Endodermal cell (in vitro differentiated cells): ENCODE measurements around the gene CA9. TPM values are rescaled to one million over a fixed set of nuclear protein-coding genes. Genes with fewer than 3 reads are reported as not detected.

Source experiments
- DNase-seq: peaks from one replicate; pipeline ENCODE4 v3.0.0-alpha.2; 2017
- H3K27ac ChIP-seq: 2 replicates; pipeline ENCODE4 v1.5.1; 2013; ENCODE audit warnings: mild to moderate bottlenecking, low read depth, low read length, moderate library complexity
- H3K27me3 ChIP-seq: 2 replicates; pipeline ENCODE4 v1.6.1; 2013; ENCODE audit warnings: mild to moderate bottlenecking, low read length, moderate library complexity; ENCODE audit not compliant: insufficient read depth, control insufficient read depth, poor library complexity, severe bottlenecking
- H3K36me3 ChIP-seq: 2 replicates; pipeline ENCODE4 v1.7.0; 2013; ENCODE audit warnings: mild to moderate bottlenecking, low read length, moderate library complexity; ENCODE audit not compliant: control insufficient read depth, insufficient read depth
- H3K4me1 ChIP-seq: one replicate; pipeline ENCODE4 v1.7.0; 2013; ENCODE audit warnings: low read length; ENCODE audit not compliant: control insufficient read depth, insufficient read depth
- H3K4me3 ChIP-seq: 2 replicates; pipeline ENCODE4 v1.5.1; 2013; ENCODE audit warnings: mild to moderate bottlenecking, low read length, moderate library complexity
- H3K9ac ChIP-seq: 2 replicates; pipeline ENCODE4 v1.6.1; 2013; ENCODE audit warnings: mild to moderate bottlenecking, low read length, moderate library complexity; ENCODE audit not compliant: poor library complexity, severe bottlenecking; ENCODE audit errors: extremely low read depth
- H3K9me3 ChIP-seq: 2 replicates; pipeline ENCODE4 v1.6.1; 2013; ENCODE audit warnings: mild to moderate bottlenecking, low read length, moderate library complexity; ENCODE audit not compliant: control insufficient read depth
- H3K27ac Mint-ChIP-seq: 2 replicates; pipeline ENCODE4 v1.8.0; 2020; ENCODE audit warnings: mixed read lengths
- H3K27me3 Mint-ChIP-seq: 2 replicates; pipeline ENCODE4 v1.8.0; 2021; ENCODE audit warnings: mild to moderate bottlenecking, mixed read lengths; ENCODE audit not compliant: insufficient read depth
- H3K36me3 Mint-ChIP-seq: 2 replicates; pipeline ENCODE4 v1.8.0; 2020; ENCODE audit warnings: low read depth, mixed read lengths
- H3K4me1 Mint-ChIP-seq: 2 replicates; pipeline ENCODE4 v1.8.0; 2020; ENCODE audit warnings: mixed read lengths
- H3K4me3 Mint-ChIP-seq: 2 replicates; pipeline ENCODE4 v1.8.0; 2020; ENCODE audit warnings: mild to moderate bottlenecking, moderate library complexity, mixed read lengths
- H3K9me3 Mint-ChIP-seq: 2 replicates; pipeline ENCODE4 v1.8.0; 2020; ENCODE audit warnings: mild to moderate bottlenecking, mixed read lengths
- WGBS, 2 experiments: methylation state at CpG; one replicate each; pipeline versions ENCODE4 v1.1.5 to v1.1.7; 2013; ENCODE audit warnings: missing lambda C conversion rate in 2 of 2, mixed read lengths in 1 of 2; ENCODE audit not compliant: insufficient coverage in 1 of 2, insufficient read length in 1 of 2; 5-methylcytosine and 5-hydroxymethylcytosine counted together
- microRNA-seq: library from miRNA; unstranded; fragments of <30 nt; microRNA quantifications from one replicate; pipeline ENCODE4 v1.2.0, GENCODE V29; 2020; ENCODE audit warnings: borderline microRNAs expressed
- total RNA-seq, 2 donors: library from RNA; stranded (reverse); fragmentation: NEBNext Ultra II Directional in 1 of 2; extraction: Animal tissue kit (Norgen Biotek cat#: 25700) in 1 of 2; gene quantifications; 2 replicates in 1 of 2; 3 replicates in 1 of 2; pipeline ENCODE4 v1.2.1, GENCODE V29; 2021
- TF ChIP-seq, protein P1 (sequence below): fragments of 200-600 bp; sonication (generic); conservative IDR thresholded peaks from 2 replicates; pipeline ENCODE4 v1.5.0; 2021; ENCODE audit warnings: antibody characterized with exemption, mild to moderate bottlenecking

CA9 gene
- total RNA-seq, 2 donors from 2014 or later, result 1.8 to 3.6 TPM

DNA sequence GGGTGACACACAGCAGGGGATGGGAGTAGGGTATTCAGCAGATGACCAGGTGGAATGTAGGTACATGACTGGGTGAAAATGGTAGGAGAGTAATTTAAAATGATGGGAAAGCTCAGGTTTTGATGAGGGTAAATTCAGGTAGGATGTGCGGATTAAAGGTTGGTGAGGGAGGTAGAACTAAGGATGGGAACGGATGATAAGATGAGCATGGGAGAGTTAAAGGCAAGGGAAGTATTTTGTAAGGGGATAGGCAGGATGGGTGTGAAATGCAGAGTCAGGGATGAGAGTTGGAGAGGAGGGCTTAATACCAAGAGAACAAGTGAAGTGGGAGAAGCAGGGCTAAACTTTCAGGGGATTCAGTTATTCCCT, 56.7 kb downstream of the CA9 start:
- no peaks in the 10 kb centered on the region for H3K27me3 ChIP-seq
- no peak overlapping the region for H3K4me3 Mint-ChIP-seq
- H3K9me3 ChIP-seq, result no peaks in the 10 kb centered on the region
- H3K4me3 ChIP-seq, result peak overlapping the region; percentile 97
- TF ChIP-seq, protein P1, sequence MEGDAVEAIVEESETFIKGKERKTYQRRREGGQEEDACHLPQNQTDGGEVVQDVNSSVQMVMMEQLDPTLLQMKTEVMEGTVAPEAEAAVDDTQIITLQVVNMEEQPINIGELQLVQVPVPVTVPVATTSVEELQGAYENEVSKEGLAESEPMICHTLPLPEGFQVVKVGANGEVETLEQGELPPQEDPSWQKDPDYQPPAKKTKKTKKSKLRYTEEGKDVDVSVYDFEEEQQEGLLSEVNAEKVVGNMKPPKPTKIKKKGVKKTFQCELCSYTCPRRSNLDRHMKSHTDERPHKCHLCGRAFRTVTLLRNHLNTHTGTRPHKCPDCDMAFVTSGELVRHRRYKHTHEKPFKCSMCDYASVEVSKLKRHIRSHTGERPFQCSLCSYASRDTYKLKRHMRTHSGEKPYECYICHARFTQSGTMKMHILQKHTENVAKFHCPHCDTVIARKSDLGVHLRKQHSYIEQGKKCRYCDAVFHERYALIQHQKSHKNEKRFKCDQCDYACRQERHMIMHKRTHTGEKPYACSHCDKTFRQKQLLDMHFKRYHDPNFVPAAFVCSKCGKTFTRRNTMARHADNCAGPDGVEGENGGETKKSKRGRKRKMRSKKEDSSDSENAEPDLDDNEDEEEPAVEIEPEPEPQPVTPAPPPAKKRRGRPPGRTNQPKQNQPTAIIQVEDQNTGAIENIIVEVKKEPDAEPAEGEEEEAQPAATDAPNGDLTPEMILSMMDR, result no peak
- H3K27ac Mint-ChIP-seq, result peak overlapping the region; percentile 48
- no peak overlapping the region for H3K27ac ChIP-seq
- no peaks in the 10 kb centered on the region for H3K27me3 Mint-ChIP-seq
- H3K36me3 ChIP-seq, result peaks cover 24% of the 10 kb centered on the region
- DNase-seq, result no peak
- peaks cover 13% of the 10 kb centered on the region for H3K4me1 ChIP-seq
- peaks cover 16% of the 10 kb centered on the region for H3K36me3 Mint-ChIP-seq
- no peaks in the 10 kb centered on the region for H3K9me3 Mint-ChIP-seq
- peak overlapping the region; percentile 82 for H3K9ac ChIP-seq
- H3K4me1 Mint-ChIP-seq, result peaks cover 20% of the 10 kb centered on the region
- 87 to 89% methylated on average over 2 of the region's 2 CpGs for WGBS, 2 experiments

Small RNAs within 50 kb of the gene (microRNA-seq; reads per million reads assigned to microRNA genes)
- gene MIR6852, result not detected

Other genes with a start within 250 kb of the CA9 start
- gene RUSC2, start 183.8 kb upstream of the CA9 start, total RNA-seq, result 10 to 100 TPM; 17.2 to 21.0 TPM
- 10 to 100 TPM; 30.7 to 35.2 TPM for gene TESK1, start 68.7 kb upstream of the CA9 start, total RNA-seq
- 1 to 10 TPM; 2.4 to 6.9 TPM for gene CD72, start 55.5 kb upstream of the CA9 start, total RNA-seq
- gene SIT1, start 23.0 kb upstream of the CA9 start, total RNA-seq, result under 1 TPM in 1 of 2 donors, not detected in 1; 0.22 TPM
- over 10,000 TPM; 17,358 to 20,060 TPM for gene RMRP, start 15.9 kb upstream of the CA9 start, total RNA-seq
- 10 to 100 TPM; 10.6 to 15.3 TPM for gene CCDC107, start 15.6 kb upstream of the CA9 start, total RNA-seq
- gene ARHGEF39, start 8.7 kb upstream of the CA9 start, total RNA-seq, result 10 to 100 TPM; 22.1 to 36.4 TPM
- 100 to 1,000 TPM; 191 to 251 TPM for gene TPM2, start 16.0 kb downstream of the CA9 start, total RNA-seq
- 100 to 1,000 TPM; 117 to 123 TPM for gene TLN1, start 58.3 kb downstream of the CA9 start, total RNA-seq
- 10 to 100 TPM; 28.1 to 33.6 TPM for gene CREB3, start 58.7 kb downstream of the CA9 start, total RNA-seq
- 100 to 1,000 TPM; 107 to 117 TPM for gene GBA2, start 75.3 kb downstream of the CA9 start, total RNA-seq
- 10 to 100 TPM; 24.6 to 30.1 TPM for gene RGP1, start 75.4 kb downstream of the CA9 start, total RNA-seq
- gene MSMP, start 80.3 kb downstream of the CA9 start, total RNA-seq, result under 1 TPM in 1 of 2 donors, not detected in 1; 0.66 TPM
- gene NPR2, start 117.7 kb downstream of the CA9 start, total RNA-seq, result 10 to 100 TPM; 22.9 to 26.0 TPM
- gene SPAG8, start 138.3 kb downstream of the CA9 start, total RNA-seq, result 1 to 10 TPM; 1.2 to 1.4 TPM
- gene HINT2, start 141.1 kb downstream of the CA9 start, total RNA-seq, result 10 to 100 TPM; 34.3 to 48.6 TPM
- under 1 TPM in 1 of 2 donors, not detected in 1; 0.22 TPM for gene FAM221B, start 154.8 kb downstream of the CA9 start, total RNA-seq
- gene TMEM8B, start 155.3 kb downstream of the CA9 start, total RNA-seq, result 10 to 100 TPM; 12.8 to 18.3 TPM
- gene OR13J1, start 196.5 kb downstream of the CA9 start, total RNA-seq, result not detected
- gene HRCT1, start 232.3 kb downstream of the CA9 start, total RNA-seq, result not detected
- gene SPAAR, start 235.6 kb downstream of the CA9 start, total RNA-seq, result under 1 TPM in 1 of 2 donors, not detected in 1; 0.29 TPM